H1 (cell line): ENCODE measurements around the gene RSBN1.

Experiments used
- BCL11A ChIP-seq, 2 experiments: IDR thresholded peaks; one replicate each; pipeline ENCODE4 v1.6.1; 2011; ENCODE audit warnings: low read depth in 2 of 2, low read length in 2 of 2, mild to moderate bottlenecking in 2 of 2
- CTCF ChIP-seq, 3 experiments: IDR thresholded peaks; 1 replicate in 2 of 3; 2 replicates in 1 of 3; pipeline versions ENCODE4 v1.5.1 to v1.6.1; 2011; ENCODE audit warnings: low read length in 3 of 3, mild to moderate bottlenecking in 3 of 3, inconsistent platforms in 2 of 3, low read depth in 1 of 3, moderate library complexity in 1 of 3; ENCODE audit not compliant: insufficient read depth in 1 of 3; ENCODE audit errors: control extremely low read depth in 1 of 3
- EZH2 ChIP-seq: fragments of 200-600 bp; sonication (generic); IDR thresholded peaks from 2 replicates; pipeline ENCODE4 v1.7.1; 2012; ENCODE audit warnings: low read depth, mild to moderate bottlenecking, moderate library complexity, low read length, inconsistent platforms; ENCODE audit not compliant: severe bottlenecking
- GTF2F1 ChIP-seq: IDR thresholded peaks from 2 replicates; pipeline ENCODE4 v1.6.1; 2012; ENCODE audit warnings: low read depth, low read length, improper control_type of control experiment, borderline replicate concordance
- HDAC2 ChIP-seq, 2 experiments: fragments of 300-600 bp in 1 of 2; sonication (generic) in 1 of 2; IDR thresholded peaks; 2 replicates each; pipeline ENCODE4 v1.6.1; 2011 to 2012; ENCODE audit warnings: low read depth in 2 of 2, low read length in 2 of 2, mild to moderate bottlenecking in 2 of 2, moderate library complexity in 2 of 2, borderline replicate concordance in 1 of 2, inconsistent platforms in 1 of 2
- POLR2A ChIP-seq, 2 experiments: IDR thresholded peaks; 1 replicate in 1 of 2; 2 replicates in 1 of 2; pipeline ENCODE4 v1.6.1; 2011; ENCODE audit warnings: low read depth in 2 of 2, low read length in 2 of 2, mild to moderate bottlenecking in 2 of 2; ENCODE audit errors: control extremely low read depth in 1 of 2
- POLR2AphosphoS5 ChIP-seq: IDR thresholded peaks from 2 replicates; pipeline ENCODE4 v1.6.1; 2011; ENCODE audit warnings: low read depth, low read length
- SIN3A ChIP-seq, 2 experiments: IDR thresholded peaks in 1 of 2; conservative IDR thresholded peaks in 1 of 2; 2 replicates each; pipeline ENCODE4 v1.6.1; 2011 to 2012; ENCODE audit warnings: low read length in 2 of 2, improper control_type of control experiment in 1 of 2, low read depth in 1 of 2, mild to moderate bottlenecking in 1 of 2
- TCF12 ChIP-seq: IDR thresholded peaks from 2 replicates; pipeline ENCODE4 v1.6.1; 2011; ENCODE audit warnings: low read depth, mild to moderate bottlenecking, low read length

- no peak for TF ChIP-seq TCF12
- no peak for TF ChIP-seq BCL11A (IDR thresholded peaks at IDR 0.05; ENCODE audit: low read depth in 2 of 2, low read length in 2 of 2)
- no peak for TF ChIP-seq POLR2AphosphoS5
- no peak for TF ChIP-seq POLR2A (IDR thresholded peaks at IDR 0.05; ENCODE audit: control extremely low read depth in 1 of 2, low read depth in 2 of 2, low read length in 2 of 2)
- TF ChIP-seq CTCF (IDR thresholded peaks at IDR 0.05; ENCODE audit: control extremely low read depth in 1 of 3, insufficient read depth in 1 of 3, low read depth in 1 of 3, low read length in 3 of 3) = no peak
- no peak for TF ChIP-seq SIN3A (conservative IDR thresholded peaks at IDR 0.05 in 1 of 2, IDR thresholded peaks at IDR 0.05 in 1 of 2; ENCODE audit: low read depth in 1 of 2, low read length in 2 of 2)
- no peak for TF ChIP-seq GTF2F1
- TF ChIP-seq EZH2 = no peak
- TF ChIP-seq HDAC2 (IDR thresholded peaks at IDR 0.05; ENCODE audit: borderline replicate concordance in 1 of 2, low read depth in 2 of 2, low read length in 2 of 2) = no peak
These were observed 17.8 kb upstream of the RSBN1 start for GRCh38 chr1:113830039-113830438.
